Measurements from ENCODE around the gene GNPTG. TPM values are rescaled to one million over a fixed set of nuclear protein-coding genes. Genes with fewer than 3 reads are reported as not detected.
"Not testable (repeated sequence)": the region's sequence is repeated elsewhere in the genome, so short reads cannot be mapped to it uniquely, and the experiment has no call there.

The GNPTG gene
- total RNA-seq, 1 donor from 2014 or later = 82.2 TPM

DNA sequence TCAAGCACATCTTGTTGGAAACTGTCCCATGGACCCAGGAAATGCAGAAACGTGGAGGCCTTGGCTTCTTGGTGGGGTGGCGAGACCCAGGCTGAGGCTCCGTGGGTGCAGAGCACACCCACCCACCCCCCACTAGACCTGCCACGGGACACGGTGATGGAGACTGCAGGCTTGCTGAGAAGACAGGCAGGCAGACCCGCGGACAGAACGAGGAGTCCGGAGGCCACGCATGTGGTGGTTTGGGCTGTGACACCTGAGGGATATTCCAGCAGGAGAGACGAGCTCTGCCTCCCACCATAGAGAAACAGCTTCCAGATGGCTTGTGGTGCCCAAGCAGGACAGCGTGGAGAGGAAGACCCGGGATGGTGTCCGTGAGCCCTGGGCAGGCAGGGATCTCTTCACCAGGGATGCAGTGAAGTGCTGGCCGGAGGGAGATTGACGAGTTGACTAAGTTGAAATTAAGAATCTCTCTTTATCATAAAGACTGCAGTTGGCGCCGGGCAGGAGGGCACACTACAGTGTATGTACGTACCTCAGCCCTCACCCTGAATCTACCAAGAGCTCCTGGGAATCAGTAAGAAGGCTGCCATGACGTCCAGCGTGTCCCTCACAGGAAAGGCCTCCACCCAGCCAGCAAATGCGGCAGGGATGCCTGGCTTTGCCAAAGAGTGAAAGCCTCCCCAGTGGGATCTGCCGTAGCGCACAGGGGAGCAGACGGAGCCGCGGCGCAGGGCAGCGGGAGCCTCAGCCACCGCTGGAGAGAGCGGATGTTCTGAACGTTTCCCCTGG lies 34.1 kb upstream of the GNPTG start:
- DNase-seq (ENCODE audit: low spot score) = no peak
- intact Hi-C loops (cut with DNase I) = no loop called here
- ATAC-seq = no peak

DNA sequence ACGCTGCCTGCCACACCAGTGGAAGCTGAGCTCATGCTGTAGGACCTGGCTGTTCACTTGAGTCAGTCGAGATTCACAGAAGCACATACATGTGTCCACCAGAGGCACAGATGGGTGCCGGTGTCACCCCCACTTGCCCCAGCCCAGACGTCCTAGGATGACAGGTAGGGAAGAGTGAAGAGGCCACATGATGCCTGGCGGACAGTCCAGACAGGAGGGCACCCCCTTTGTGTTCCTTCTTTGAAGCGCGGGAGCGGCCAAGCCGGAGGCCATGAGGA lies 33.5 kb upstream of the GNPTG start:
- ATAC-seq = no peak

DNA sequence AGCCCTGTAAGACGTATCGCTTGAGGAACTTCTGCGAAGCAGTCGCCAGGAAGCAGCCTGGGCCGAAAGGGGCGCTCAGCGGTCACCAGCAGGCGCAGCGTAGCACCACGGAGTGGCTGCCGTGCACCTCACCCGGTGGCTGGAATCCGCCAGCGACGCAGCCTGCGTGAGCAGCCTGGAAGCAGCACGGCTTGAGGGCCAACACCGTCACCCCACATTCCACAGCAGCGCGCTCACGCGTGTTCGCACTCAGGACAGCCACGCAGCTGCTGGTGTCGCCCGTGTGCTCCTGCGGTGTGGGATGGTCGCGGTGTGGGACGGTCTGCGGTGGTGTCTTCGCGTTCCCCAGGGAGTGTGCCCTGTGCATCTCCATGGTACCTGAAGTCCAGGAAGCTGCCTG lies 32.7 kb upstream of the GNPTG start:
- no peak for DNase-seq (ENCODE audit: low spot score)
- no peak for ATAC-seq
- intact Hi-C loops (cut with DNase I) = no loop called here

More for the DNA sequence above, 33.5 kb upstream of the GNPTG start:
- DNase-seq (ENCODE audit: low spot score) = no peak
- intact Hi-C loops (cut with DNase I) = no loop called here

GRCh38 chr16:1320097-1320496 lies 31.6 kb upstream of the GNPTG start:
- no peak for DNase-seq (ENCODE audit: low spot score)
- intact Hi-C loops (cut with DNase I) = no loop called here
- ATAC-seq = no peak

GRCh38 chr16:1320658-1321240 lies 31.0 kb upstream of the GNPTG start:
- no peak for DNase-seq (ENCODE audit: low spot score)
- intact Hi-C loops (cut with DNase I) = no loop called here
- no peak for ATAC-seq

DNA sequence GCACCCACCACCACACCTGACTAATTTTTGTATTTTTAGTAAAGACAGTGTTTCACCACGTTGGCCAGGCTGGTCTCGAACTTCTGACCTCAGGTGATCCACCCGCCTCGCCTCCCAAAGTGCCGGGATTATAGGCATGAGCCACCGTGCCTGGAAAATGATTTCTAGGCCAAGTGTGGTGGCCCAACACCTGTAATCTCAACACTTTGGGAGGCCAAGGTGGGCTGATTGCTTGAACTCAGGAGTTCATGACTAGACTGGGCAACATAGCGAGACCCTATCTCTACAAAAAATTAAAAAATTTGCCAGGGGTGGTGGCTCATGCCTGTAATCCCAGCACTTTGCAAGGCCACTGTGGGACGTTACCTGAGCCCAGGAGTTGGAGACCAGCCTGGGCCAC lies 29.3 kb upstream of the GNPTG start:
- ATAC-seq = no peak
- intact Hi-C loops (cut with DNase I) = no loop called here
- no peak for DNase-seq (ENCODE audit: low spot score)

DNA sequence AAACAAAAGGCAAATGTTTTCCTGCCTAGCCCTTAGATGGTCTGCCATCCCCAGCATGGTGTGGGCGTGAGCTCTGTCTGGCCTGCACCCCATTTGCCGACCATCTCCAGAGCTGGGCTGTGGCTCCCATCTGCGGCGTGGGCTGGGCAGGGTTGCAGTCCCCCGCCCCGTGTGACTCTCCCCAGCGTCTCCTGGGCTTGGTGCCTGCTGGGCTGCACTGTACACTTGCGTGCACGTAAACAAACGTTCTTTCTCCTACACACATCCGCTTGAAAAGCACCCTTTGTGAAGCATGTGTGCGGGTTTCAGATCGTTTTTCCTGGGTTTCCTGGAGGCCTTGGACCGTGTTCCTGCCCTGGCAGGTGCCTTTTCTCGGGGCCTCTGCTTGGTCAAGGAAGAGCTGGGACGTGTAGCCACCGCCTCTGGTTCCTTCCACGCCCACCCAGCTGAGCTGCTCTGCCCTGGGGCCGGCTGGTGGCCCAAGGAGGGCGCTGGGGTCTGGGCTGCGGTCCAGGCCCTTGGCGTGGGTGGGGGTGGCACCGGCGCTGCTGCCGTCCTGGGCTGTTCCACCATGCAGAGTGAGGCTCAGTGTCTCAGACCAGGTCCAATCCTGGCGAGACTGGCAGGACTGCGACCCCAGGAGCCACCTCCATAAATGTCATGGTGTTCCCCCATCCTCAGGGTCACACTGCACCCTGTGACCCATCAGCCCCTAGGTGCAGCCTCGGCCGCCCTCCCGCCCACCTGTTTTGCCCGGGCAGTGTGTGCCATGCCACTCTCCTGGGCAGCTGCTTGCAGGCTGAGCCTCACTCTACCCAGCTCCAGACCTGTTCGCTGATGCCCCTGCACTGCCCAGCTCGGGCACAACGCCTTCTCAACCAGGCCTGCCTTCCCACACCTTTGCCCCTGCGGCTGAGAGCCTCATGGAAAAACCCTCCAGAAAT lies 28.2 kb upstream of the GNPTG start:
- ATAC-seq (no peak), DNase-seq (ENCODE audit: low spot score) (no peak)
- intact Hi-C loops (cut with DNase I) = no loop called here

GRCh38 chr16:1324286-1324826 lies 27.4 kb upstream of the GNPTG start:
- ATAC-seq (no peak), DNase-seq (ENCODE audit: low spot score) (no peak)
- intact Hi-C loops (cut with DNase I) = no loop called here

- no peak for ATAC-seq
- intact Hi-C loops (cut with DNase I) = no loop called here
- DNase-seq (ENCODE audit: low spot score) = no peak
These were observed 26.5 kb upstream of the GNPTG start for GRCh38 chr16:1325261-1325660.

DNA sequence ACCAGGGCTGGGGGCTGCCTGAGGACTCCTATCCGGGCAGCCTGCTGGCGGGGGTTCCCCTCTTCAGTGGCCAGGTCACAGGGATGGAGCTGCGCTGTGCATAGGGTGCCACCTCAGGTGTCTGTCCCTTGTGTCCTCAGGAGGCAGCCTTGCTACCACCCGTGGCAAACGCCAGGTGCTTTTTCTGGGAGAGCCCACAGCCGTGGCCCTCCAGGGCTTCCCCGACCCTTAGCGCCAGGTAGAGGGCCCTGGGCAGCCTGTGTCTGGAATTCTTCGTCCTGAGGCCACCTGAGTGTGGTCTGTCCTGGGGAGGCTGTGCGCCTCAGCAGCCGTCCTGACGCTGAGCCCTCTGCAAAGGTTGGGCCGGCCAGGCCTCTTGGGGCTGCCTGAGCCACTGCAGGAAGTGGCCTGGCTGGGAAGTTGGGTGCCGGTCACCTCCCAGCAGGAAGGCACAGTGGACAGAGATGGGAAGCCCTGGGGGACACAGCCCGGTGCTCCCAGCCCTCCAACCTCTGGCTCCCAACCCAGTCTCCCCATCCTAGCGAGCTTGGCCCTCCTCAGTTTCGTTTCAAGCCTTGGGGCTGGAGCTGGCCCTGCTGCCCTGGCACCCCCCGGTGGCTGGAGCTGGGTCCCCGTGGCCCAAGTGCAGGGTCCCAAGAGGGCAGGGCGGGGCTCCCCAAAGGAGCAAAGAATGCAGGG lies 25.9 kb upstream of the GNPTG start:
- ATAC-seq (peak; percentile 6), DNase-seq (ENCODE audit: low spot score) (no peak)
- intact Hi-C loops (cut with DNase I) = no loop called here

DNA sequence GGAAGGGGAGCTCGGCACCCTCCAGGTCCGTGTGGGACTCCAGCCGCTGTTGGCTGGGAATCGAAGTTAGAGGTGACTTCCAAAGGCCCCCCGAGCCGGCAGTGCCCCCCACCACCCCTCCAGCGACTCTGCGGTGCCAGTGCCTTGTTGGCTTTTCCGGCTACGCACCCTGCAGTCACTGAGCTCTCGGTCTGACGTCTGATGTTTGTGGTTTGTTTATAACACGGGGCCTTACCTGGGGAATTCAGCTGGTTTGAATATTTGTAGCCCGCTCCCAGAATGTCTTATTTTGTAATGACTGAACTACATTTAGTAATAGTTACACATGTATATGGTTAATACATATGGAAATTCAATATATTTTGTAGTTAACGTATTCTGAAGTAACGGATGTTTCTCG lies 25.3 kb upstream of the GNPTG start:
- intact Hi-C loops (cut with DNase I) = no loop called here
- no peak for DNase-seq (ENCODE audit: low spot score)
- ATAC-seq = no peak

DNA sequence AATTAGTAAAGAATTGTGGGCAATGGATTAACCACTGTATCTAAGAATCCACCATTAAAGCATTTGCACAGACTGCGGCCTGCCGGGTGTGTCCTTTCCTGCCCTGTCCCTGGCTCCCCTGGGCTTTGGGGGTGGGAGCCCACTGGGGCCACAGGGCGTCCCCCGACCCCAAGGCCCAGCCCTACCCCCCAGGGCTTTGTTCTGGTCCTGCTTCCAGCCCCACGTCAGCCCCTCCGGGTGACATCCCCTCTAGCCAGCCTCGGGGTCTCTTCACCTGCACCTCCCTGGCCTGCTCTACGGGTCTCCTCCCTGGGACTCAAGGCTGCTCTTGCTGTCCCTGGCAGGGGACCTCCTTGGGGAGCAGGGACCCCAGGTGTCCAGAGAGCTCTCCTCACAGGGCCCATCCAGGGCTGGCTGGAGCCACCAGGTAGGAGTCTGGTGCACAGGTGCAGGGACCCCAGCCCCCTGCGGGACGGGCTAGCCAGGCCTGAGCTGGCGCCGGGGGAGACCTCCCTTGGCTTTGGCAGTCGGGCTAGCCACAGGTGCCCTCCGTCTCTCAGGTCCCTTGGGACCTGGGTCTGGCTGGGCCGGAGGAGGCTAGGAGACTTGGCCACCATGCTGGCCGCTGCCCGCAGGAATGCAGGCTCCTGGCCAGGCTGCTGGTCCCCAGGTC lies 24.6 kb upstream of the GNPTG start:
- intact Hi-C loops (cut with DNase I) = no loop called here
- ATAC-seq = no peak
- DNase-seq (ENCODE audit: low spot score) = no peak

- no peak for ATAC-seq
- no peak for DNase-seq (ENCODE audit: low spot score)
- intact Hi-C loops (cut with DNase I) = no loop called here
These were observed 24.1 kb upstream of the GNPTG start for GRCh38 chr16:1327619-1327947.

DNA sequence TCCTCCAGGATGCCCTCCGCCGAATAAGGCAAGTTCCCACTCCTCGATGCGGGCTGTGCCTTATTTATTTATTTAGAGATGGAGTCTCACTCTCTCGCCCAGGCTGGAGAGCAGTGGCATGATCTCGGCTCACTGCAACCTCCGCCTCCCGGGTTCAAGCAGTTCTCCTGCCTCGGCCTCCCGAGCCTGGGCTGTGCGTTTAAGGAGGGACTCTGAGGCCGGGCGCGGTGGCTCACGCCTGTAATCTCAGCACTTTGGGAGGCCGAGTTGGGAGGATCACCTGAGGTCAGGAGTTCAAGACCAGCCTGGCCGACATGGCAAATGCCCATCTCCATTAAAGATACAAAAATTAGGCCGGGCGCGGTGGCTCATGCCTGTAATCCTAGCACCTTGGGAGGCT lies 23.6 kb upstream of the GNPTG start:
- ATAC-seq; intact Hi-C loops (cut with DNase I): not testable (repeated sequence)

DNA sequence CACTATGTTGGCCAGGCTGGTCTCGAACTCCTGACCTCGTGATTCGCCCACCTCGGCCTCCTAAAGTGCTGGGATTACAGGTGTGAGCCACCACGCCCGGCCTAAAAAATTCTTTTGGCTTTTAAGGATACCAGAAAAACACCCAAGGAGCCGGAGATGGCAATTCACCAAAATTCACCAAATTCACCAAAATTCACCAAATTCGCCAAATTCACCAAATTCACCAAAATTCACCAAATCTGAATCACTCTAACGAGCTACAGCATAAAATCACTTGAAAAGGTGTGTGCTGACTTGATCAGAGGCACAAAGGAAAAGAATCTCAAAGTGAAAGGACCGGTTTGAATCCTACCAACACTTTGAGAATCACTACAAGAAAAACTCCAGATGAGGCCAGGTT lies 22.8 kb upstream of the GNPTG start:
- ATAC-seq; intact Hi-C loops (cut with DNase I); DNase-seq (ENCODE audit: low spot score): not testable (repeated sequence)

More for the DNA sequence above, 23.6 kb upstream of the GNPTG start:
- not testable (repeated sequence) for DNase-seq (ENCODE audit: low spot score)

GRCh38 chr16:1330260-1330914 lies 21.3 kb upstream of the GNPTG start:
- intact Hi-C loops (cut with DNase I) = no loop called here
- ATAC-seq (no peak), DNase-seq (ENCODE audit: low spot score) (no peak)

- ATAC-seq (no peak), DNase-seq (ENCODE audit: low spot score) (no peak)
- intact Hi-C loops (cut with DNase I) = no loop called here
These were observed 20.6 kb upstream of the GNPTG start for GRCh38 chr16:1330931-1331711.

Measured in sciatic nerve (tissue), 2 donors.